Measurements from ENCODE around the gene DENND6B. TPM values are rescaled to one million over a fixed set of nuclear protein-coding genes. Genes with fewer than 3 reads are reported as not detected.
"Not testable (repeated sequence)": the region's sequence is repeated elsewhere in the genome, so short reads cannot be mapped to it uniquely, and the experiment has no call there.

DENND6B gene
- total RNA-seq = 1 to 10 TPM in 5 of 6 experiments, under 1 TPM in 1; 0.98 to 4.1 (median 1.9) TPM
- long read RNA-seq = 0 reads

GRCh38 chr22:50326956-50327710, at the start of gene DENND6B:
Gene DENND6B, minus strand, starts transcription at chr22:50327012. Its CDS starts 24 bp downstream, at chr22:50326988.
- peak within 1 kb of the TSS; percentile 85 to 92 (median 92) for H3K4me3 ChIP-seq
- no peaks in the 10 kb centered on the region for H3K27me3 ChIP-seq
- TF ChIP-seq CTCF (IDR thresholded peaks at IDR 0.05) (peak; percentile 37 to 95 (median 67)), POLR2A (IDR thresholded peaks at IDR 0.05) (peak; percentile 72)
- ATAC-seq = peak; percentile 82 to 97 (median 93)
- H3K4me1 ChIP-seq = peaks cover 0 to 12% (median 4%) of the 10 kb centered on the region in 4 donors
- peak within 1 kb of the TSS; percentile 88 to 93 (median 91) for H3K27ac ChIP-seq
- no peaks in the 10 kb centered on the region for H3K36me3 ChIP-seq
- H3K9me3 ChIP-seq = no peaks in the 10 kb centered on the region
- intact Hi-C loops (cut with DNase I) = loop anchor here (5.0 to 10.0 kb wide), 2 partner anchors 50 to 52 kb away; partner anchors contain the start of gene MAPK11 (in 1 of the 2)
- DNase-seq = peak; percentile 83 to 84 (median 84)
- WGBS (ENCODE audit: insufficient coverage, low coverage, low lambda C conversion rate, missing lambda C conversion rate) = 0% methylated on average over 4 of the region's 105 CpGs

- TF ChIP-seq POLR2A (IDR thresholded peaks at IDR 0.05) = no peak
- no peak for TF ChIP-seq CTCF (IDR thresholded peaks at IDR 0.05)
- Histone ChIP-seq H3K27me3 (no peaks in the 10 kb centered on the region), H3K9me3 (no peaks in the 10 kb centered on the region), H3K4me1 (no peaks in the 10 kb centered on the region), H3K27ac (no peak overlapping the region), H3K4me3 (no peak overlapping the region), H3K36me3 (peaks cover 0 to 35% (median 3%) of the 10 kb centered on the region in 4 donors)
- no peak for DNase-seq
- intact Hi-C loops (cut with DNase I) = no loop called here
- 66% methylated on average over 4 of the region's 5 CpGs for WGBS (ENCODE audit: insufficient coverage, low coverage, low lambda C conversion rate, missing lambda C conversion rate)
- ATAC-seq = peak in 2 of 4 donors; percentile 11 to 60
These were observed 49.4 kb upstream of the DENND6B start for GRCh38 chr22:50376085-50376651.

GRCh38 chr22:50371101-50371648, 44.4 kb upstream of the DENND6B start:
- Histone ChIP-seq H3K27me3 (no peaks in the 10 kb centered on the region), H3K36me3 (peaks cover 0 to 24% (median 3%) of the 10 kb centered on the region in 4 donors), H3K4me3 (no peak overlapping the region), H3K9me3 (no peaks in the 10 kb centered on the region), H3K4me1 (peaks cover 0 to 11% (median 5%) of the 10 kb centered on the region in 4 donors), H3K27ac (no peak overlapping the region)
- TF ChIP-seq CTCF (IDR thresholded peaks at IDR 0.05) = no peak
- TF ChIP-seq POLR2A (IDR thresholded peaks at IDR 0.05) = no peak
- 89% methylated on average over 2 of the region's 2 CpGs for WGBS (ENCODE audit: insufficient coverage, low coverage, low lambda C conversion rate, missing lambda C conversion rate)
- intact Hi-C loops (cut with DNase I) = no loop called here
- no peak for ATAC-seq
- DNase-seq = no peak

GRCh38 chr22:50367778-50368500, 41.1 kb upstream of the DENND6B start:
- Histone ChIP-seq H3K36me3 (peaks cover 0 to 11% (median 2%) of the 10 kb centered on the region in 4 donors), H3K4me3 (no peak overlapping the region), H3K27ac (no peak overlapping the region), H3K4me1 (peaks cover 0 to 21% (median 10%) of the 10 kb centered on the region in 4 donors), H3K27me3 (no peaks in the 10 kb centered on the region), H3K9me3 (no peaks in the 10 kb centered on the region)
- ATAC-seq = no peak
- TF ChIP-seq CTCF (IDR thresholded peaks at IDR 0.05) = no peak
- no peak for TF ChIP-seq POLR2A (IDR thresholded peaks at IDR 0.05)
- 92% methylated on average over 18 of the region's 27 CpGs for WGBS (ENCODE audit: insufficient coverage, low coverage, low lambda C conversion rate, missing lambda C conversion rate)
- intact Hi-C loops (cut with DNase I) = no loop called here
- no peak for DNase-seq

- H3K36me3 ChIP-seq; DNase-seq; H3K27ac ChIP-seq; intact Hi-C loops (cut with DNase I); H3K27me3 ChIP-seq; H3K9me3 ChIP-seq; H3K4me3 ChIP-seq; ATAC-seq: not testable (repeated sequence)
- WGBS (ENCODE audit: insufficient coverage, low coverage, low lambda C conversion rate, missing lambda C conversion rate) = 63% methylated on average over 4 of the region's 11 CpGs
- H3K4me1 ChIP-seq = peaks cover 0 to 49% (median 18%) of the 10 kb centered on the region in 4 donors
These were observed 37.0 kb upstream of the DENND6B start for GRCh38 chr22:50363803-50364194.
